T-helper 17 cell (primary cell): ENCODE measurements around the gene WNT3A. TPM values are rescaled to one million over a fixed set of nuclear protein-coding genes. Genes with fewer than 3 reads are reported as not detected.
"Not testable (repeated sequence)": the region's sequence is repeated elsewhere in the genome, so short reads cannot be mapped to it uniquely, and the experiment has no call there.

Experiments used
- ATAC-seq: fragments of 150-1000 bp; cut with Tn5 transposase; 2 replicates; pipeline ENCODE4 v1.10.0; 2021; ENCODE audit warnings: mild to moderate bottlenecking, moderate library complexity
- DNase-seq, 3 donors: peaks; one replicate each; pipeline versions ENCODE4 v3.0.0 to v3.0.0-alpha.2; 2020 to 2021
- H3K9me3 ChIP-seq: one replicate; pipeline ENCODE4 v1.7.0; 2013; ENCODE audit warnings: low read length, mild to moderate bottlenecking; ENCODE audit not compliant: control insufficient read depth, poor library complexity, severe bottlenecking
- H3K27ac Mint-ChIP-seq: one replicate; pipeline ENCODE4 v1.8.0; 2022; ENCODE audit warnings: mild to moderate bottlenecking, moderate library complexity, mixed read lengths
- H3K27me3 Mint-ChIP-seq: one replicate; pipeline ENCODE4 v1.8.0; 2022; ENCODE audit warnings: mixed read lengths
- H3K36me3 Mint-ChIP-seq: one replicate; pipeline ENCODE4 v1.8.0; 2022; ENCODE audit warnings: low read depth, mixed read lengths
- H3K4me1 Mint-ChIP-seq: one replicate; pipeline ENCODE4 v1.8.0; 2022; ENCODE audit warnings: mild to moderate bottlenecking, mixed read lengths
- H3K4me3 Mint-ChIP-seq: one replicate; pipeline ENCODE4 v1.8.0; 2022; ENCODE audit warnings: mild to moderate bottlenecking, moderate library complexity, mixed read lengths
- total RNA-seq, 4 donors: library from RNA in 2 of 4; stranded (reverse) in 2 of 4; gene quantifications; one replicate each; pipeline ENCODE4 v1.2.3 and lab custom pipeline; 2022 to 2026

The WNT3A gene
- not detected for total RNA-seq
- total RNA-seq (lab: John Stamatoyannopoulos, UW): 0 to 0.38 reads per million in 2 donors

GRCh38 chr1:228006786-228007048 lies at the start of gene WNT3A:
TSS of gene WNT3A (plus strand) at chr1:228006998. CDS start at chr1:228007129, 131 bp downstream.
- ATAC-seq: no peak
- peaks cover 6% of the 10 kb centered on the region for H3K36me3 Mint-ChIP-seq
- H3K27ac Mint-ChIP-seq: no peak within 1 kb of the TSS
- no peaks in the 10 kb centered on the region for H3K9me3 ChIP-seq
- peaks cover 9% of the 10 kb centered on the region for H3K4me1 Mint-ChIP-seq
- DNase-seq: no peak
- peak within 1 kb of the TSS; percentile 64 for H3K4me3 Mint-ChIP-seq
- peaks cover 78% of the 10 kb centered on the region for H3K27me3 Mint-ChIP-seq

GRCh38 chr1:227958617-227959324 lies 48.0 kb upstream of the WNT3A start:
- Mint-ChIP-seq H3K36me3 (peaks cover 7% of the 10 kb centered on the region), H3K4me1 (peaks cover 9% of the 10 kb centered on the region), H3K4me3 (no peak overlapping the region), H3K27ac (no peak overlapping the region), H3K27me3 (peaks cover 59% of the 10 kb centered on the region)
- DNase-seq (no peak), ATAC-seq (no peak)
- no peaks in the 10 kb centered on the region for H3K9me3 ChIP-seq

GRCh38 chr1:227959325-227959860 lies 47.4 kb upstream of the WNT3A start:
- H3K27me3 Mint-ChIP-seq: peaks cover 52% of the 10 kb centered on the region
- ATAC-seq: no peak
- DNase-seq: no peak

GRCh38 chr1:227961651-227962466 lies 44.9 kb upstream of the WNT3A start:
- H3K9me3 ChIP-seq: no peaks in the 10 kb centered on the region
- H3K27ac Mint-ChIP-seq: peak overlapping the region; percentile 37
- no peak overlapping the region for H3K4me3 Mint-ChIP-seq
- peaks cover 9% of the 10 kb centered on the region for H3K4me1 Mint-ChIP-seq
- peaks cover 38% of the 10 kb centered on the region for H3K27me3 Mint-ChIP-seq
- ATAC-seq: no peak
- DNase-seq: no peak
- H3K36me3 Mint-ChIP-seq: peaks cover 7% of the 10 kb centered on the region

More at GRCh38 chr1:227959325-227959860, 47.4 kb upstream of the WNT3A start:
- H3K4me3 Mint-ChIP-seq: no peak overlapping the region
- H3K4me1 Mint-ChIP-seq: peaks cover 9% of the 10 kb centered on the region
- H3K27ac Mint-ChIP-seq: no peak overlapping the region
- peaks cover 7% of the 10 kb centered on the region for H3K36me3 Mint-ChIP-seq
- H3K9me3 ChIP-seq: no peaks in the 10 kb centered on the region

- not testable (repeated sequence) for H3K27me3 Mint-ChIP-seq, DNase-seq, H3K27ac Mint-ChIP-seq, H3K9me3 ChIP-seq, H3K36me3 Mint-ChIP-seq, H3K4me3 Mint-ChIP-seq, ATAC-seq, H3K4me1 Mint-ChIP-seq
Observed at GRCh38 chr1:227966733-227967132, 40.1 kb upstream of the WNT3A start.

- not testable (repeated sequence) for ATAC-seq, H3K36me3 Mint-ChIP-seq, H3K27me3 Mint-ChIP-seq, H3K4me1 Mint-ChIP-seq, DNase-seq, H3K9me3 ChIP-seq, H3K4me3 Mint-ChIP-seq, H3K27ac Mint-ChIP-seq
Observed at GRCh38 chr1:227967815-227968214, 39.0 kb upstream of the WNT3A start.

GRCh38 chr1:227970076-227970995 lies 36.5 kb upstream of the WNT3A start:
- ATAC-seq, H3K9me3 ChIP-seq, DNase-seq, H3K27ac Mint-ChIP-seq, H3K36me3 Mint-ChIP-seq, H3K4me1 Mint-ChIP-seq, H3K27me3 Mint-ChIP-seq, H3K4me3 Mint-ChIP-seq: not testable (repeated sequence)

- not testable (repeated sequence) for H3K36me3 Mint-ChIP-seq, H3K27ac Mint-ChIP-seq, H3K27me3 Mint-ChIP-seq, DNase-seq, H3K9me3 ChIP-seq, H3K4me3 Mint-ChIP-seq, H3K4me1 Mint-ChIP-seq, ATAC-seq
Observed at GRCh38 chr1:227971216-227971615, 35.6 kb upstream of the WNT3A start.

- H3K27me3 Mint-ChIP-seq, H3K4me3 Mint-ChIP-seq, ATAC-seq, H3K9me3 ChIP-seq, H3K27ac Mint-ChIP-seq, H3K36me3 Mint-ChIP-seq, DNase-seq, H3K4me1 Mint-ChIP-seq: not testable (repeated sequence)
Observed at GRCh38 chr1:227971643-227972282, 35.0 kb upstream of the WNT3A start.

GRCh38 chr1:227972283-227972679 lies 34.5 kb upstream of the WNT3A start:
- ATAC-seq, H3K36me3 Mint-ChIP-seq, DNase-seq, H3K4me3 Mint-ChIP-seq, H3K9me3 ChIP-seq, H3K4me1 Mint-ChIP-seq, H3K27ac Mint-ChIP-seq, H3K27me3 Mint-ChIP-seq: not testable (repeated sequence)

- not testable (repeated sequence) for H3K27ac Mint-ChIP-seq, DNase-seq, H3K9me3 ChIP-seq, H3K36me3 Mint-ChIP-seq, ATAC-seq, H3K4me1 Mint-ChIP-seq, H3K4me3 Mint-ChIP-seq, H3K27me3 Mint-ChIP-seq
Observed at GRCh38 chr1:227972843-227973374, 33.9 kb upstream of the WNT3A start.

GRCh38 chr1:227973724-227974288 lies 33.0 kb upstream of the WNT3A start:
- H3K4me3 Mint-ChIP-seq, H3K4me1 Mint-ChIP-seq, H3K27me3 Mint-ChIP-seq, DNase-seq, ATAC-seq, H3K27ac Mint-ChIP-seq, H3K36me3 Mint-ChIP-seq, H3K9me3 ChIP-seq: not testable (repeated sequence)
